HG03378 (cell line): ENCODE results near the gene ODF2.
"Not testable (repeated sequence)": the region's sequence is repeated elsewhere in the genome, so short reads cannot be mapped to it uniquely, and the experiment has no call there.

Experiments used
- ATAC-seq: cut with Tn5 transposase; IDR thresholded peaks from one replicate; pipeline ENCODE4 v1.9.1; 2021; ENCODE audit warnings: mild to moderate bottlenecking, moderate library complexity; ENCODE audit not compliant: unreplicated experiment

Gene ODF2

GRCh38 chr9:128455849-128456612 is at the start of gene ODF2:
ODF2 (plus strand) TSS chr9:128456006; CDS start chr9:128456092, 86 bp downstream.
- ATAC-seq = peak; percentile 54

DNA sequence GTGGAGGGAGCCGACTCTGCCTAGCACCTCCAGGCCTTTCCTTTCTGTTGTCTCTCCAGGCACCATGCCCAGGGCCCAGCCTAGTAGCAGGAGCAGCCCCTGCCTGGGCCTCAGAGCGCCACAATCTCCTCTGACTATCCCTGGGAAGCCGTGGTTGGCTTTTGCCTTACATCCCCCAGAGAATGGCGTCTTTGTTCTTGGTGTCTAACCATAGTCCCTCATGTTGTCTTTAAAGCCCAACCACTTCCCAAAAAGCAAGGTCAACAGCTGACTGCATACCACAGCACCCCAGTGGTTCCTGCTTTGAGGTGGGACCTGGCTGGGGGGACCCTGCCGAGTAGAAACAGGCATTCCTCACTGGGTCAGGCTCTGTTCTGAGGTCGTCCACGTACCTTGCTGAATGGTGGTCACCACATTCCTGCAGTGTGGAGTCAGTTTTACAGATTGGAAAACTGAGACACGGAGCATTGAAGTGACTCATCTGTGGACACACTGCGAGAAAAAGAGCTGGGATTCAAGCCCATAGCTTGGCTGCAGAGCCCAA is 48.9 kb upstream of the ODF2 start:
- ATAC-seq = no peak

DNA sequence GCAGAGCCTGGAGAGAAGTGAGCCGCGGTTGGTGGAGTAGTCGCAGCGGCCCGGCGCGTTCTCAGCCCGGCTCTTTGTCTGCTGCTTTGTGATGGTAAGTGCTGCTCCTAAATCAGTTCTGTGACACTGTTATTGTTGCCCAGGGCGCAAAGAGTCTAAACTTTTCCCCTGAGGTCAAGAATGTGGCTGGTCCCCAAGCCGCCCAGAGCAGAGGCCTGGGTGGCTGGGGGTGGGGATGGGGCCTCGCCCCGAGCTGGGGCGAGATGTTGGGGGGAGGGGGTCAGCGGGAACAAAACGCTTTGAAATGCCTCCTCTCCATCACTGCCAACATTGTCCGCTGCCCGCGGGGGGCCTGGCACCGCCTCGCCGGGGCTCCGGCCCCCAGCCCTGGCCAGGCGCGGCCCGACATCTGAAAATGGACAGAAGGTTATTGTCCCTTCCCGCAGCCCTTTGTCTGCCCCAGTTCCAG is 46.8 kb upstream of the ODF2 start:
- ATAC-seq = no peak

- ATAC-seq = no peak
Measured at GRCh38 chr9:128409450-128409849, 46.4 kb upstream of the ODF2 start.

- no peak for ATAC-seq
Measured at GRCh38 chr9:128409978-128410377, 45.8 kb upstream of the ODF2 start.

DNA sequence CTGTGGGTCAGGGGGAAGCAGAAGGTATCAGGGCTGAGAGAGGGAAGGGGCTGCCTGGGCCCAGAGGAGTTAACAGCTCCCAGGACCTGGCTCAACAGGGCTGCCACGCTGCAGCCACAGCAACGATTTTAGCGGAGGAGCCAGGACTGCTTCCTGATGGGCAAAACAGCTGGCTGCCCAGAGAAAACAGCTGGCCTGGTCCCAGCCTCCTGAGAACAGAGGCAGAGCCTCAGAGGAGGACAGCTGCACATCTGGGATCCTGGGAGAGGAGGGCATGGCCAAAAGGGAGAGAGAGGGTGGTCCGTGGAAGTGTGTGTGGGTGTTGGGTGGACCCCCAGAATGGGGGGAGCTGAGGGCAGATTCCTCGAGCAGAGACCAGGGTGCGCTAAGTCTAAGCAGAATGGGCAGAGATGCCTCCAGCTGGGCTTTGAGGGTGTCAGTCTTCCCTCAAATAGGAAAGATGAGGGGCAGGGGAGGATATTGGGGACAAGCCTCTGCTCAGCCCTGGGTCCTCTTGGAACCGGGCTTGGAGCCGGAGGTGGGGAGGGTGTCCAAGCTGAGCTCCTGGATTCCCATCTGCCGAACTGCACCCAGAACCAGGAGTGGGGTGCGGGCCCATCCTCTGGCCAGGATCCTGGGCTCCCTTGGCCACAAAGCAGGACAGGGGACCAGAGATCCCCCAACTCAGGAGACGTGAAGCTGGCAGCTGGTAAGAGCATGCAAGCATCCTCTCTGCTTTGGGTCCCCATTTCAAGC is 44.3 kb upstream of the ODF2 start:
- ATAC-seq = no peak

- no peak for ATAC-seq
Measured at GRCh38 chr9:128412120-128412790, 43.6 kb upstream of the ODF2 start.

DNA sequence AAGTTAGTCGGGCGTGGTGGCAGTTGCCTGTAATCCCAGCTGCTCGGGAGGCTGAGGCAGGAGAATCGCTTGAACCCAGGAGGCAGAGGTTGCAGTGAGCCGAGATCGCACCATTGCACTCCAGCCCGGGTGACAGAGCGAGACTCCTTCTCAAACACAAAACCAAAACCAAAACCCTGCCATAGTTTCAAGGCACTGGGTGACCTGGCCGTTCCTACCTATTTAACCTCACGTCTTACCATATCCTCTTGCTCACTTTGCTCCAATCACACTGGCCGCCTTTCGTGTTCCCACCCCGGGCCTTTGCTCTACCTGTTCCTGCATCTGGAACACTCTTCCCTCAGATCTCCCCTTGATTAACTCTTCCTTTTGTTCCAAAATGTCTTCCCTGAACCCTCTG is 42.1 kb upstream of the ODF2 start:
- ATAC-seq = not testable (repeated sequence)

DNA sequence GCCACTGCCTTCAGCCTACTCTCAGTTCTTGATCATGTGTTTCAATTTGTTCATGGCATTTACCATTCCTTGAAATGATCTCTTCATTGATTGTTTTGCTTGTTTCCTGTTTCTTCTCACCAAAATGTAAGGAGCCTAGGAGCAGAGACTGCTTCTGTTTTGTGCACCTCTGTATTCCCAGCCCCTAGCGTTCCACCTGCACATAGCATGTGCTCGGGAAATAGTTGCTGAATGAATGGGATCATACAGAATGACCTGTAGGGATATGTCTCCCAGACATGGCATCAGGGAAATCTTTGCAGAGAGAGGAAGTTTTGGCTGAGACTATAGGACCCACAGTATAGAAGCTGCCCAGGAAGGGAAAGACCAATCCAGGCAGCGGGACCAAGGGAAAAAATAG is 41.3 kb upstream of the ODF2 start:
- ATAC-seq = no peak

GRCh38 chr9:128415281-128415680 is 40.5 kb upstream of the ODF2 start:
- ATAC-seq = no peak

DNA sequence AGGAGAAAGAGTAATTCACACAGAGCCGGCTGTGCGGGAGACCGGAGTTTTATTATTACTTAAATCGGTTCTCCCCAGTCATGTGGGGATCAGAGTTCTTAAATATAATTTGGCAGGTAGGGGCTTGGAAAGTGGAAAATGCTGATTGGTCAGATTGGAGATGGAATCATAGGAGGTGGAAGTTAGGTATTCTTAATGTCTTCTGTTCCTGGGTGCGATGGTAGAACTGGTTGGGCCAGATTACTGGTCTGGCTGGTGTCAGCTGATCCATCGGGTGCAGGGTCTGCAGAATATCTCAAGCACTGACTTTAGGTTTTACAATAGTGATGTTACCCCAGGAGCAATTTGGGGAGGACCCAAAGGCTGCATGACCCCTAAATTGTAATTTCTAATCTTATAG is 39.8 kb upstream of the ODF2 start:
- ATAC-seq = no peak

- no peak for ATAC-seq
Measured at GRCh38 chr9:128416432-128417019, 39.3 kb upstream of the ODF2 start.

DNA sequence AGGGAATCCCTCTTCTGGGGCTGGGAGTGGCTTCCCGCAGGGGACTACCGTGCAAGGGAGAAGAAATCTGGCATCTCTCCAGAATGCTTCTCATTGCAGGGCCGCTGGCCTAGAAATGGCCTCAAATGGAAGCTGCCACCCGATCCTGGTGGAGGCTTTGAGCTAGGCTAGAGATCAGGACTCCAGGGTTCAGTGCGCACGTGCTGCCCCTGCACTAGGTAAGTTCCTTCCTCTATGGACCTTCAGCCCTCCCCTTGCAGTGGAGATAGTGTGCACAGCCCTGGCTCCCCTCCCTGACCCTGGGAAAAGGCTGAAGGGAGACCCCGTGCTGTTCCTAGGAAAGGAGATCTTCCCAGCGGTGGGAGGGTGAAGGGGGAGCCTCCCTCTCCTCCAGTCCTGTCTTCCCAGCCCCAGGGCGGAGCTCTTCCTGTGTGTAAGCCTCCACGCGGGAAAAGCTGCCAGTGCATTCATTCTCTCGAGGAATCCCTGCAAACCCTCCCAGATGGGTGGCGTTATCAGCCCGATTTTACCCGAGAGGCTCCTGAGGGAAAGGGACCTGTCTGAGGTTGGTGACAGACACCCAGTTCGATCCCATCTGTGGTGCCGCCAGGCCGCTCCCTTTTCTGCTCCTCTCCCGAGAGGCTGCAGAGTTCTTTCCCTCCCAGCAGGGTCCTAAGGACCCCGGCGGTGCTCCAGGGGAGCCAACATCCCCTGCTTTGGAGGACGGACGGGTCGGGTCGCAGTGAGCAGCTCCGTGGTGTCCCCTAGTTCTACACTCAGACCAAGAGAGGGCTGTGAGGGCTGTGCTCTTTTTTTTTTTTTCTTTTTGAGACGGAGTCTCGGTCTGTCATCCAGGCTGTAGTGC is 36.5 kb upstream of the ODF2 start:
- no peak for ATAC-seq

DNA sequence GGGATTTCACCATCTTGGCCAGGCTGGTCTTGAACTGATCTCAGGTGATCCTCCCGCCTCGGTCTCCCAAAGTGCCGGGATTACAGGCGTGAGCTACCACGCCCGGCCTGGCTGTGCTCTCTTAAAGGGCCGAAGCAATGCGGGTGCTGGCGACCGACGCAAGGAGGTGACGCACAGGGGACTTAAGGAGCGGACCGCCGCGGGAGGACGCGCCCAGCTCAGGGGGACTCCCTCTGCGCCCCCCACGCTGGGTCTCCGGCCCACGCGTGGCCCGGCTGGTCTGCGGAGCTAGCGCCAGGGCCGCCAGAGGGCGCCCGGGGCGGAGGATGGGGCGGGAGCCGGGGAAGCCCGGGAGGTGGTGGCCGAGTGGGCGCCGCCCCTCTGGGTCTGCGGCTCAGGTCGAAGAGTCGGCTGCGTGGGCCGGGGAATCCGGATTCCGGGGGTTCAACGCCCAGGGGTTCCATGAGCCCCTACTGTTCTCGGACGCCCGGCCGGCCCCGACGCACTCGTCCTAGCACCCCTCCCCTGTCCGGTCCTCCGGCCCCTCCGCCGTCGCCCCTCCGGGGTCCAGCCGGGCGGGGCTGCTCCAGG is 35.7 kb upstream of the ODF2 start:
- peak; percentile 51 for ATAC-seq

DNA sequence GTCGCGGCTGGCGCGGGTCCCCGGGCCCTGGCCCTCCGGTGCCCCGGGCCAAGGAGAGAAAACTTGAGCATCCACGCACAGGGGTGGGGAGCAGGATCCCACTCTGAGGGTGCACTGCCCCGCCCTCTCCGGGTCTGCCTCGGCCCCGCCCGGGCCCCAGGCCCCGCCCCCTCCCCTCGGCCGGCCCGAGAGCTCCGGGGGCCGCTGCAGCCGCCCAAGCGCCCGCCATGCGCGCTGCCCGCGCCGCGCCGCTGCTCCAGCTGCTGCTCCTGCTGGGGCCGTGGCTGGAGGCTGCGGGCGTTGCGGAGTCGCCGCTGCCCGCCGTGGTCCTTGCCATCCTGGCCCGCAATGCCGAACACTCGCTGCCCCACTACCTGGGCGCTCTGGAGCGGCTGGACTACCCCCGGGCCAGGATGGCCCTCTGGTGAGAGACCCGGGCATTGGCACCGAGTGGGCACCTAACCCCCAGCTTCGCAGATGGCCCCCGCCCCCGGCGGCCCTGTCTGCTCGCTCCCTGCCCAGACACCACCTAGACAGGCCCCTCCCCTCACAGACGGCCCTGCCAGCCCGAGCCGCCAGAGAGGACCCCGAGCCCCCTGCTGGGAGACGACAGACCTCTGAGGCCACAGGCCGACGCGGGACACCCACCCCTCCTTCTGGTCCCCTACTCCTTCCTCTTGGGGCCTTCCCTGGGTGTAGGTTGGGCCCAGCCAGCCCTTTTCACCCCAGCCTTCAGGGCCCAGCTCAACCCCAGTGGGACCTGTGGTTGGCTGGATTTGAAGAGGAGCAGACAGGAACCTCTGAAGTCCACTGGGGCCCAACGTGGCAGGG is 34.9 kb upstream of the ODF2 start, which contains the start of gene CERCAM:
TSS of gene CERCAM (plus strand) at position 207 of the 831 bp plus-strand sequence. CDS start at position 228, 21 bp downstream.
- peak; percentile 56 for ATAC-seq

GRCh38 chr9:128421482-128421996 is 34.3 kb upstream of the ODF2 start:
- no peak for ATAC-seq

- not testable (repeated sequence) for ATAC-seq
Measured at GRCh38 chr9:128422022-128422782, 33.6 kb upstream of the ODF2 start.

DNA sequence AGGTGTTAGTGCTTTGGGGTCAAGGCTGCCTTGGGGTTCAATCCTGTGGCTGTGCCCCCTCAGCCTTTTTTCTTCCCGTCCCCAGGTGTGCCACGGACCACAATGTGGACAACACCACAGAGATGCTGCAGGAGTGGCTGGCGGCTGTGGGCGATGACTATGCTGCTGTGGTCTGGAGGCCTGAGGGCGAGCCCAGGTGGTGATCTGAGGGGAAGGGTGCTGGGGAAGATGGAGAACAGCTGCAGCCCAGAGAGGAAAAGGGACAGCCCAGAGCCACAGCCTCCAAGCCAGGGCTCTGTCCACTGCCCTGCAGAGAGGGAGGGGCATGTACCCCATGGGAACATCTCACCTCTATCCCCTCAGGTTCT is 33.0 kb upstream of the ODF2 start:
- no peak for ATAC-seq
